ENCODE measurements around the gene PLXNA4. TPM values are rescaled to one million over a fixed set of nuclear protein-coding genes. Genes with fewer than 3 reads are reported as not detected.

The PLXNA4 gene
- total RNA-seq, 2 donors from 2014 or later, result 0.41 to 2.8 TPM

GRCh38 chr7:132455378-132455777, 120.9 kb downstream of the PLXNA4 start:
- Histone ChIP-seq H3K9me3 (no peaks in the 10 kb centered on the region), H3K36me3 (no peaks in the 10 kb centered on the region), H3K4me1 (replicated peaks) (no peaks in the 10 kb centered on the region), H3K4me3 (no peak overlapping the region), H3K27me3 (replicated peaks; ENCODE audit: insufficient read depth) (no peaks in the 10 kb centered on the region), H3K27ac (no peak overlapping the region)
- intact Hi-C loops (cut with DNase I), result no loop called here
- no peak for DNase-seq (ENCODE audit: low spot score)
- TF ChIP-seq POLR2AphosphoS5 (IDR thresholded peaks at IDR 0.05), result no peak
- no peak for TF ChIP-seq CTCF (IDR thresholded peaks at IDR 0.05)
- no peak for TF ChIP-seq POLR2A (IDR thresholded peaks at IDR 0.05)
- WGBS, result 73% methylated on average over 9 of the region's 9 CpGs

- WGBS, result 100% methylated on average over 3 of the region's 3 CpGs
- TF ChIP-seq POLR2AphosphoS5 (IDR thresholded peaks at IDR 0.05) (no peak), POLR2A (IDR thresholded peaks at IDR 0.05) (no peak), CTCF (IDR thresholded peaks at IDR 0.05) (no peak)
- intact Hi-C loops (cut with DNase I), result no loop called here
- Histone ChIP-seq H3K36me3 (no peaks in the 10 kb centered on the region), H3K9me3 (no peaks in the 10 kb centered on the region), H3K27ac (no peak overlapping the region), H3K4me3 (no peak overlapping the region), H3K4me1 (replicated peaks) (no peaks in the 10 kb centered on the region), H3K27me3 (replicated peaks; ENCODE audit: insufficient read depth) (no peaks in the 10 kb centered on the region)
- DNase-seq (ENCODE audit: low spot score), result no peak
Observed at GRCh38 chr7:132453826-132454225, 122.4 kb downstream of the PLXNA4 start.

GRCh38 chr7:132451161-132451560, 125.1 kb downstream of the PLXNA4 start:
- Histone ChIP-seq H3K36me3 (no peaks in the 10 kb centered on the region), H3K9me3 (no peaks in the 10 kb centered on the region), H3K4me3 (no peak overlapping the region), H3K4me1 (replicated peaks) (no peaks in the 10 kb centered on the region), H3K27me3 (replicated peaks; ENCODE audit: insufficient read depth) (no peaks in the 10 kb centered on the region), H3K27ac (no peak overlapping the region)
- DNase-seq (ENCODE audit: low spot score), result no peak
- intact Hi-C loops (cut with DNase I), result no loop called here
- 95% methylated on average over 6 of the region's 6 CpGs for WGBS
- no peak for TF ChIP-seq POLR2A (IDR thresholded peaks at IDR 0.05)
- TF ChIP-seq POLR2AphosphoS5 (IDR thresholded peaks at IDR 0.05), result no peak
- TF ChIP-seq CTCF (IDR thresholded peaks at IDR 0.05), result no peak

- intact Hi-C loops (cut with DNase I), result no loop called here
- no peak overlapping the region for H3K4me3 ChIP-seq
- no peaks in the 10 kb centered on the region for H3K36me3 ChIP-seq
- no peaks in the 10 kb centered on the region for H3K4me1 ChIP-seq (replicated peaks)
- no peaks in the 10 kb centered on the region for H3K27me3 ChIP-seq (replicated peaks; ENCODE audit: insufficient read depth)
- WGBS, result 100% methylated on average over 1 of the region's 1 CpG
- no peak for DNase-seq (ENCODE audit: low spot score)
- no peaks in the 10 kb centered on the region for H3K9me3 ChIP-seq
- no peak overlapping the region for H3K27ac ChIP-seq
- TF ChIP-seq CTCF (IDR thresholded peaks at IDR 0.05) (no peak), POLR2AphosphoS5 (IDR thresholded peaks at IDR 0.05) (no peak), POLR2A (IDR thresholded peaks at IDR 0.05) (no peak)
Observed at GRCh38 chr7:132450696-132451095, 125.6 kb downstream of the PLXNA4 start.

- H3K4me1 ChIP-seq (replicated peaks), result no peaks in the 10 kb centered on the region
- TF ChIP-seq CTCF (IDR thresholded peaks at IDR 0.05) (no peak), POLR2A (IDR thresholded peaks at IDR 0.05) (no peak), POLR2AphosphoS5 (IDR thresholded peaks at IDR 0.05) (no peak)
- H3K4me3 ChIP-seq, result no peak overlapping the region
- no peaks in the 10 kb centered on the region for H3K27me3 ChIP-seq (replicated peaks; ENCODE audit: insufficient read depth)
- H3K36me3 ChIP-seq, result no peaks in the 10 kb centered on the region
- 86% methylated on average over 4 of the region's 4 CpGs for WGBS
- H3K9me3 ChIP-seq, result no peaks in the 10 kb centered on the region
- no peak for DNase-seq (ENCODE audit: low spot score)
- intact Hi-C loops (cut with DNase I), result no loop called here
- H3K27ac ChIP-seq, result no peak overlapping the region
Observed at GRCh38 chr7:132450188-132450587, 126.1 kb downstream of the PLXNA4 start.

Measured in prostate gland (tissue), 2 donors.